OCI-M2 (cell line): ENCODE data around the gene ARMC2.

ENCODE experiments used
- DNase-seq: peaks from one replicate; lab custom pipeline; 2025; ENCODE audit not compliant: unreplicated experiment; lab: John Stamatoyannopoulos, UW

Gene ARMC2

DNA sequence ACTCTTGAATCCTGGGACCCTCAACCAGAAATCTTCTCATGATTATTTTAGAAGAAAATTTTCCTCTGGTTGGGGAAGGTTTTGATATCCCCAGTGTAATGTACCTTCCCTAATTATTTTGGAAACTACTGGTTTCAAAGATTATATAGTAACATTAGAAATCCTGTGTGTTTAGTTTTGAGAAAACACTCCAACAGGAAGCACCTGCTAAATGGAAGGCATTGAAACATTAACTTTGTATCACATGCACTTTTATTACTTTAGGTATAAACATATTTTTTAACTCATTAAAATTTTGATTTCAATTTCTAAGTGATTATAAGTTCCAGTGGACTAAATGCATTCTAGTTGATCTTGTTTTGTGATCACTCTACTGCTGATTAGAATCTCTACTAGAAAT is 137.1 kb downstream of the ARMC2 start:
- DNase-seq, result no peak

- no peak for DNase-seq
These were observed 138.9 kb downstream of the ARMC2 start for GRCh38 chr6:108987156-108987555.

GRCh38 chr6:108988296-108988695 is 140.1 kb downstream of the ARMC2 start:
- no peak for DNase-seq

DNA sequence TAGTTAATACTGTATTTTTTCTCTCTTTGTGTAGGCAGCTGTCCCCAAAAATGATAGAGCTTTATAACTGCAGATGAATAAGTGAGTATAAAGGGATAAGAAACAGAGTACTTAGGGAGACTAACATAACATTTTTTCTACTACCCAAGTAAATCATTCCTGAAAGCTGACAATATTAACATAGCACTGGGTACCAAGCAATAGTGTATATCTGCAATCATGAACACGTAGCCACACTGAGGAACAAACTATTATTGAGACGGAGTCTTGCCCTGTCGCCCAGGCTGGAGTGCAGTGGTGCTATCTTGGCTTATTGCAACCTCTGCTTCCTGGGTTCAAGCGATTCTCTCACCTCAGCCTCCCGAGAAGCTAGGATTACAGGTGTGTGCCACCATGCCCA is 140.5 kb downstream of the ARMC2 start:
- DNase-seq, result no peak

- DNase-seq, result no peak
These were observed 141.5 kb downstream of the ARMC2 start for GRCh38 chr6:108989700-108990099.

DNA sequence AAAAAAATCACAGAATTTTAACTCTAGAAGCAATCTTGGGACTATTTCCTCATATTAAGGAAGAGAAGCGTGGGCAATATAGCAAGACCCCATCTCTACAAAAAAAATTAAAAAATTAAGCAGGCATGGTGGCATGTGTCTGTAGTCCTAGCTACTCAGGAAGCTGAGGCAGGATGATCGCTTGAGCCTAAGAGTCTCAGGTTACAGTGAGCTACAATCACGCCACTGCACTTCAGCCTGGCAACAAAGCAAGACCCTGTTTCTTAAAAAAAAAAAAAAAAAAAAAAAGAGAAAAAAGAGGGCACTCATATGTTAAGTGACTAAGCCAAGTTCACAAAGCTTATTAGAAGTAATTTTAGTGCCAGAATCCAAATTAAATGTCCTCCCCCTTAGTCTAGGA is 145.7 kb downstream of the ARMC2 start:
- no peak for DNase-seq

DNA sequence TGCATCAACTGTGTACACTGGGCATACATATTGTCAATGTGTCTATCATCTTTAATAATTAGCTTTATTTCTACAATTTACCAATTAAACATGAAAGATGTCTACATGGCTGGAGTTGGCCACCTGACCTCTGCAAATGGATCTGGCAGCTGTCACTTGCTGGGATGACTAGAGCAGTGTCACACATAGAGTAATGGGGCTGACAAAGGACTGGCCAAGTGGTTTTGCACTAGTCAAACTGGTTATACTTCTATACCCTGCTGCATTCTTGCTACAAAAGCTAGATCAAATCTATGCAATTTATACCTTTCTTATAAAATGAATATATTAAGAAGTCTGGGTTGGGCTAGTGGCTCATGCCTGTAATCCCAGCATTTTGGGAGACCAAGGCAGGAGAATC is 147.1 kb downstream of the ARMC2 start:
- no peak for DNase-seq

GRCh38 chr6:108996208-108996607 is 148.0 kb downstream of the ARMC2 start:
- DNase-seq, result no peak

- no peak for DNase-seq
These were observed 150.3 kb downstream of the ARMC2 start for GRCh38 chr6:108998485-108998884.

GRCh38 chr6:108999428-108999827 is 151.2 kb downstream of the ARMC2 start:
- DNase-seq, result no peak

DNA sequence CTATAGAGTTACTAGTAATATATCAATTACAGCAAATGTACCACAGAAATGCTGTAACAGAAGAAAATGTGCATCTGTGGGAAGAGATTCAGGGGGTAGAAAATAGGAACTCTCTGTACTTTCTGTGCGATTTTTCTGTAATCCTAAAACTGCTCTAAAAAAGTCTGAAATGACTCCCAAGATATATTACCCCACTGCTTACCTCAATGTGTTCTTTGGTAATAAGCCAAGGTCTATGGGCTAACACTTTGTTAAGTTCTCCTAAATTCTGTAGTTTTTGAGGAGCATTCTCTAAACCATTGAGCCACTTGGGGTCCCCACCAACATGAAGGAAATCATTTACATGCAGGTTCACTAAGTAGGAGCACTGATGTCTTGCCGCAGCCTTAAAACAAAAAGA is 152.1 kb downstream of the ARMC2 start:
- no peak for DNase-seq

GRCh38 chr6:109001291-109001894 is 153.2 kb downstream of the ARMC2 start:
- DNase-seq, result no peak

GRCh38 chr6:109002051-109002697 is 154.0 kb downstream of the ARMC2 start:
- no peak for DNase-seq

DNA sequence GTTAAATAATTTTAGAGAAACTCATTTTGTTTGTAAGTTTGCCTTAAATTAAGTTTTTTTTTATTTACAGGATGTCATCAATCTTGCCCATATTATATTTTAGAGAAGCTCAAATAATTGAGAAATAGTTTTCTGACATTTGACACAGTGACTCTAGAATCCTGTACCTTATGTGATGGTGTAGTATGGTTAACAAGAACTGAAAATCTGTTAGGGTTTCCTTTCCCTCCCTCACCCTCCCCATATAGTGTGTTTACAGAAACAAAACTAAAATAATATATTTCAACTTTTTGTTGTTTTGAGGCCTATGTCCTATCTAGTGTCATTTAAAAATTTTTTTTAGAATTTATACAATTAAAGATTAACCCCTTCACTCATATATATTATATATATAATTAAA is 154.7 kb downstream of the ARMC2 start:
- no peak for DNase-seq

DNA sequence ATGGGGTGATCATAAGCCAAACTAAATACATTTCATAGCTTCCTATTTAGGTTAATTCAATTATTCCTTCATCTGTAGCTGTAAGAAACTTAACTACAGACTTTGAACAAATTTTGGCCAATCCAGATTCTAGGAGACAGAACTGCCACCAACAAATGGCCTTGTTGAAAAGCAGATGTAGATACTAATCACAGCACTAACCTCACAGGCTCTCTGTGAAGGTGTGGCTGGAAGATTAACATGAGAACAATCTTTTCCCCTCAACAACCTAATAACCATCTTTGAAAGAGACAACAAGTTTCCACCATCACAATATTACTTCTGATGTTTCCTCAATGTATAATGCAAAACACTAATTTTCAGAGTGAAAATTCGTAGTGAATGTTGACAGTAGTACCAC is 158.6 kb downstream of the ARMC2 start:
- no peak for DNase-seq

- no peak for DNase-seq
These were observed 159.3 kb downstream of the ARMC2 start for GRCh38 chr6:109007521-109007920.

DNA sequence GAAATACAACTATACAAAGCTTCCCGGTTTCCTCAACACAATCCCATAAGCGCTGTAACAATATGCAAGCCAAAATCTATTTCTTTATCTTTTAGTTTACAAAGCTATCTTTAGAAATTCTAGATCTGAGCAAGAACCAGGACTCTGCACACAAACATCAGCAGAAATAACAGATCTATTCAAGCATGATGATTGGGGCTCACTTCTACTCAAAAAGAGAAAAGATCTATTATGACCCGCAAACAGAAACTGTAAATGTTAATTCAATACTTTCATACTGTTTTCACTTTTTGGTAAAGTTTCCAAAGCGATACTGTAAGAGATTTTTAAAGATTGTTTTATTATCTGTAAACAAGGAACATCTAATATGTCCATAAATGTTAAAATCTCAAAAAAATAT is 159.8 kb downstream of the ARMC2 start:
- no peak for DNase-seq

DNA sequence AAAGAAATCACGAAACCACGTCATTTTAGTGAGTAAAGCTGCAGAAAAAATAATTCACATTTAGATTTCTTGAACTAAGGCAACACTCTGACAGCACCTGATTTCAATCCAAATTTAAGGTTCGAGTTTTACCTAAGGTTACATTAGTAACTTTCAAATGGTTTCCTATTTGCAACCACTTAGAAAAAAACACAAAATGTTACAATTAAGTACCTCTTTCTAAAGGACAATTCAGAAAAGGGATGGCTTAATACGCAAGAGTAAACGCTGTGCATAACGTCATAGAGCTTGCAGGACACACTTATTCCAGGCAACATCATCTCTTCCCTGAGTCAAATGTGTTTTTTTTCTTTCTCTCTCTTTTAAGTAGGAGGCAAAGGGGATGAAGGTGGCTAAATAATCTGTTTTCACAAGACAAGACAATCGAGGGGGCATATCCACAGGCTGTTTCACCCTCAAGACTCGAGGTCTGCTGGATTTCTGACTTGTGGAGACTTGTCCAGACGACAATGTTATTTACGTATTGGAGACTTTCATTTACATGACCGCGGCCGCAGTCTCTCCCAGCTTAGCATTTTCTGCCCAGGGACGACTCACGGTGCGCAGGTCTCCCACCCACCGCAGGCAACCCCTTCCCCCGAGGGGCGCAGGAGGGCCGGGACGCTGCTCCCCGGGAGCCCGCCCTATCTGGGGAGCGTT is 160.5 kb downstream of the ARMC2 start:
- DNase-seq, result no peak

DNA sequence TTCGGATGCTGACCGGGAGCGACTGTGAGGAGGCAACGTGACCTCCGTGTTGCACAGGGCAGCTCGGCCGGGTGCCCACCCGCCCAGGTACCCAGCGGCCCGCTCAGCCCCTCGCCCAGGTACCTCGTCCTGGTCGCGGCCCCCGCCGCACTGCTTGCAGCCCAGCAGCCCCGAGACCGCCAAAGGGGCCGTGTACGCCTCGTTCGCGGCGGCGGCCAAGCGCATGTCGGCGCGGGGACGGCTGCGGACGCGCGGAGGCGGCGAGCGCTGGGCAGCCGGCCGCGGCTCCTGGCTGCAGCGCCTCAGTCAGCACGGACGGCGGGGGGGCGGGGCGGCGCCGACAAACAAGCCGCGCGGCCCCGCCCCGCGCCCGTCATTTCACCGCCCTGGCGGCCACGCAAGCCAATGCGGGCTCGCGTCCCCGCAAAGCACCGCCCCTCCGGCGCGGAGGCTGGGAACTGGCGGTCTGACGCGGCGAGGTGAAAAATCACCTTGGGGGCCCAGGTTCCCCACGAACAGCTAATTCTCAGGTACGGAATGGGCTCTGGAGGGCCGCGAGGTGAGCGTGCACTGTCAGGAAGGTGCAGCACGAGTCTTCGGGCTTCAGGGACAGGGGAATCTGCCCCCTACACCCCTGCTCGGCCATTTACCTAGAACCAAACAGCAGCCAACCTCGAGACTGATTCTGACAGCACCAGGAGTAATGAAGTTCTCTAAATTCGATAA is 161.2 kb downstream of the ARMC2 start:
- DNase-seq, result no peak

DNA sequence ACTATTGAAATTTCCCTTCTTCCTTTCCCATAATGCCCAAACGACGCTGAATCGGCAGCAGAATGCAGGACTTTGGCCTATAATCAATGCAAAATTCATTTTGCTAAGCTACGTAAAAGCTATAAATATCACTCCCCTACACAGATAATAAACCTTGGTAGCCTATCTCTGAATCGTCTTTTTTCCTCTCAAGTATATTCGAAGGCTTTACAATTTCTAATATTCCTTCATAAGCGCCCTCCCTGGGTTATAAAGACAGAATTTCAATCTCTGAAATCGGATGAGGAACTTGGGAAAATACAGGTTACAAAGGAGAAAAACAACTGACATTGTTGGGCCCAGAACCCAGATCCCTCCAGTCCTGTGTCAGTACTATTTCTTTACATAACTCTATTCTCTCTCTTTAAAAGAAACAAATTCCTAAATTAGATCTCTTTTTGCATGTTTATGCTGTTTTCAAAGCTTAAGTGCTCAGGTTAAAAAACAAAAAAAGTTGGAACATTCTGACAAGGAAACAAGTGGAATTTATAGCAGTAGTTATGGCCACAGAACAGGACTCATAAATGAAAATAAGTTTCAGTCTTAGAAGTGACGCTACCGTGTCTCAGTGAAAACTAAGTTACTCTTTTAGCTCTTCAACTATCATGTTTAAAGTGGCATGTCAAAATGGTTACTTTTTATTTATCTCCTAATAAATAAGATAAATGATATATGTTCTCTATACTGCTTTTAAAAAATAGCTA is 161.9 kb downstream of the ARMC2 start:
- DNase-seq, result no peak

DNA sequence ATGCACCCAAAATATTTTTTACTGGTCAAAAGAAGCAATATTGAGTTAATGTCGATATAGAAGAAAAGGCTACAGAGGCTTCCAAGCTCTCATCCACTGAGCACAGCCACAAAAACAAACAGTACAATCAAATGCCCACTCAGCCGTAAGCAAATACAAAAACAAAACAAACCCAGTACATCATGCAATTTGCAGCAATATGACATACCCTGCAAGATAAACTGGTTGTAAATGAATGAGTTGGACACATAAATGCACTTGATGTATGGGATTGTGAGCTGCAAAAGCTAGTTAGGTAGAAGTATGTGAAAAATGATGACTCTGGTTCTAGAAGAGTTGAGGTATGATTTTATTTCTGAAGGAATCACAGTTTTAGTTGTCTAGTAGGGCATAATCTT is 162.5 kb downstream of the ARMC2 start:
- no peak for DNase-seq
